Measurements from ENCODE around the gene STARD3NL. TPM values are rescaled to one million over a fixed set of nuclear protein-coding genes. Genes with fewer than 3 reads are reported as not detected.

Gene STARD3NL
- polyA plus RNA-seq, 3 donors, result 36.6 to 100 (median 86.8) TPM

DNA sequence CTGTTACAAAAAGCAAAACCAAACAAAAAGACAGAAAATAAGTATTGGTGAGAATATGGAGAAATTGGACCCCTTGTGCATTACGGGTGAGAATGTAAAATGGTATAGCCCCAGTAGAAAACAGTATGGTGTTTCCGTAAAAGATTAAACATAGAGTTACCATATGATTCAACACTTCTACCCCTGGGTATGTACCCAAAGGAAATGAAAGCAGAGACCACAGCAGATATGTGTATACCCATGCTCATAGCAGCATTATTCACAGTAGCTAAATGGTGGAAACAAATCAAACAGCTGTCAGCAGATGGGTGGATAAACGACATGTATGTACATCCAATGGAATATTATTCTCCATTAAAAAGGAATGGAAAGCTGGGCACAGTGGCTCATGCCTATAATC lies 42.4 kb downstream of the STARD3NL start:
- intact Hi-C loops (cut with micrococcal nuclease), result loop anchor here in 1 of 2 donors (5.0 kb wide), 1 partner anchor 113 kb away; no protein-coding TSS in a partner anchor
- peaks cover 15 to 26% of the 10 kb centered on the region in 2 donors for H3K4me1 ChIP-seq (ENCODE audit: control insufficient read depth in 1 of 2, insufficient read depth in 2 of 2, low read length in 2 of 2)
- peaks cover 25% of the 10 kb centered on the region for H3K4me1 Mint-ChIP-seq
- no CpG with 5 or more reads among the region's 3 CpGs for WGBS (ENCODE audit: insufficient coverage)
- H2AFZ ChIP-seq (ENCODE audit: insufficient read depth, low read depth, low read length, poor library complexity, severe bottlenecking), result no peak overlapping the region
- no peaks in the 10 kb centered on the region for H3K27me3 Mint-ChIP-seq (ENCODE audit: low read depth in 3 of 3)
- H3K27me3 ChIP-seq (ENCODE audit: control insufficient read depth in 2 of 2, insufficient read depth in 2 of 2, low read length in 2 of 2), result no peaks in the 10 kb centered on the region
- no peak overlapping the region for H3K27ac Mint-ChIP-seq
- no peak for DNase-seq
- no peaks in the 10 kb centered on the region for H3K79me2 ChIP-seq (ENCODE audit: insufficient read depth, low read length)
- no peaks in the 10 kb centered on the region for H3K9me3 Mint-ChIP-seq
- H3K4me2 ChIP-seq (replicated peaks; ENCODE audit: extremely low read depth, low read length, poor library complexity, severe bottlenecking), result no peak overlapping the region
- H3K4me3 Mint-ChIP-seq, result no peak overlapping the region
- peaks cover 48 to 71% of the 10 kb centered on the region in 2 donors for H3K36me3 ChIP-seq (replicated peaks in 1 of 2; ENCODE audit: control insufficient read depth in 1 of 2, insufficient read depth in 2 of 2, low read length in 2 of 2)
- peaks cover 59 to 60% of the 10 kb centered on the region in 2 donors for H3K36me3 Mint-ChIP-seq
- H3K9me3 ChIP-seq (replicated peaks in 1 of 2; ENCODE audit: control insufficient read depth in 1 of 2, insufficient read depth in 1 of 2, low read length in 2 of 2), result no peaks in the 10 kb centered on the region
- H3K4me3 ChIP-seq (replicated peaks in 1 of 3; ENCODE audit: low read depth in 2 of 3, low read length in 3 of 3), result no peak overlapping the region
- no peak overlapping the region for H3K9ac ChIP-seq (ENCODE audit: insufficient read depth, low read length, poor library complexity, severe bottlenecking)
- H3K27ac ChIP-seq (ENCODE audit: low read depth in 1 of 2, low read length in 2 of 2), result no peak overlapping the region
- no peaks in the 10 kb centered on the region for H4K20me1 ChIP-seq (ENCODE audit: insufficient read depth, low read length)
- TF ChIP-seq, protein P1, sequence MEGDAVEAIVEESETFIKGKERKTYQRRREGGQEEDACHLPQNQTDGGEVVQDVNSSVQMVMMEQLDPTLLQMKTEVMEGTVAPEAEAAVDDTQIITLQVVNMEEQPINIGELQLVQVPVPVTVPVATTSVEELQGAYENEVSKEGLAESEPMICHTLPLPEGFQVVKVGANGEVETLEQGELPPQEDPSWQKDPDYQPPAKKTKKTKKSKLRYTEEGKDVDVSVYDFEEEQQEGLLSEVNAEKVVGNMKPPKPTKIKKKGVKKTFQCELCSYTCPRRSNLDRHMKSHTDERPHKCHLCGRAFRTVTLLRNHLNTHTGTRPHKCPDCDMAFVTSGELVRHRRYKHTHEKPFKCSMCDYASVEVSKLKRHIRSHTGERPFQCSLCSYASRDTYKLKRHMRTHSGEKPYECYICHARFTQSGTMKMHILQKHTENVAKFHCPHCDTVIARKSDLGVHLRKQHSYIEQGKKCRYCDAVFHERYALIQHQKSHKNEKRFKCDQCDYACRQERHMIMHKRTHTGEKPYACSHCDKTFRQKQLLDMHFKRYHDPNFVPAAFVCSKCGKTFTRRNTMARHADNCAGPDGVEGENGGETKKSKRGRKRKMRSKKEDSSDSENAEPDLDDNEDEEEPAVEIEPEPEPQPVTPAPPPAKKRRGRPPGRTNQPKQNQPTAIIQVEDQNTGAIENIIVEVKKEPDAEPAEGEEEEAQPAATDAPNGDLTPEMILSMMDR (IDR thresholded peaks at IDR 0.05), result no peak

DNA sequence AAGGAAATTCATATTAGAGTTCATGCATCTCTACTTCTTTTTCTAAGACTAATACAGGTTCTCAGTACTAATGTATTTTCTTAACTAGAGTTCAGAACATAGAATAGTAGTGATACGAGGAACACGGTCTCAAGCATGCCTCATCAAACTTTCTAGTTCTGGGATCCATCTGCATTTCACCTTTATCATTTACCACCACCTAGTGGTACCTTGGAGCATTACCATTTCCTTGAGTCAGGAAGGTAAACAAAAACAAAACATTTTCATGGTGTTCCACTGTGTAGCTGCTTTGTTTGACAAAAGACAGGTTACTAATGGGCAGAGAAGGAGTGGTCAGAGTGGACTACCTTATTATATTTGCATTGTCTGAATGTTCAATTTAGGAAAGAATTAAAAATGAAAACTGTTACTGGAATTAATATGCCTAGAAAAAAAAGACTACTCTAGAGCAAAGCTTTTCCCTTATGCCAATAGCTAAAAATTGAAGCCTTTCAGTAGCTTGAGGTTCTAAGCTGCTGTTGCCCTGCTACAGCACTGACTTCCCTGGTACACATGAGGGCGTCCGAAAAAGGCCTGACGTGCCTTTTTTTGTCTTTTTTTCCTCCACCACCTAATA lies 44.5 kb downstream of the STARD3NL start:
- H3K9ac ChIP-seq (ENCODE audit: insufficient read depth, low read length, poor library complexity, severe bottlenecking), result no peak overlapping the region
- H4K20me1 ChIP-seq (ENCODE audit: insufficient read depth, low read length), result no peaks in the 10 kb centered on the region
- peak; percentile 23 to 53 (median 43) for DNase-seq
- H3K4me3 Mint-ChIP-seq, result no peak overlapping the region
- TF ChIP-seq, protein P1 (IDR thresholded peaks at IDR 0.05), result peak; percentile 85
- H3K36me3 ChIP-seq (replicated peaks in 1 of 2; ENCODE audit: control insufficient read depth in 1 of 2, insufficient read depth in 2 of 2, low read length in 2 of 2), result peaks cover 37 to 73% of the 10 kb centered on the region in 2 donors
- intact Hi-C loops (cut with micrococcal nuclease), result loop anchor here (2.0 to 5.0 kb wide), 2 partner anchors 115 to 116 kb away; no protein-coding TSS in a partner anchor
- peaks cover 25% of the 10 kb centered on the region for H3K4me1 Mint-ChIP-seq
- no CpG with 5 or more reads among the region's 5 CpGs for WGBS (ENCODE audit: insufficient coverage)
- no peaks in the 10 kb centered on the region for H3K27me3 Mint-ChIP-seq (ENCODE audit: low read depth in 3 of 3)
- H3K79me2 ChIP-seq (ENCODE audit: insufficient read depth, low read length), result peaks cover 3% of the 10 kb centered on the region
- peak overlapping the region in 1 of 2 donors; percentile 43 for H3K27ac ChIP-seq (ENCODE audit: low read depth in 1 of 2, low read length in 2 of 2)
- H3K9me3 Mint-ChIP-seq, result no peaks in the 10 kb centered on the region
- H3K4me3 ChIP-seq (replicated peaks in 1 of 3; ENCODE audit: low read depth in 2 of 3, low read length in 3 of 3), result no peak overlapping the region
- peaks cover 11 to 16% of the 10 kb centered on the region in 2 donors for H3K4me1 ChIP-seq (ENCODE audit: control insufficient read depth in 1 of 2, insufficient read depth in 2 of 2, low read length in 2 of 2)
- H2AFZ ChIP-seq (ENCODE audit: insufficient read depth, low read depth, low read length, poor library complexity, severe bottlenecking), result no peak overlapping the region
- peak overlapping the region in 4 of 7 donors; percentile 37 to 76 (median 59) for H3K27ac Mint-ChIP-seq
- peaks cover 68% of the 10 kb centered on the region in 2 donors for H3K36me3 Mint-ChIP-seq
- no peak overlapping the region for H3K4me2 ChIP-seq (replicated peaks; ENCODE audit: extremely low read depth, low read length, poor library complexity, severe bottlenecking)
- no peaks in the 10 kb centered on the region for H3K27me3 ChIP-seq (ENCODE audit: control insufficient read depth in 2 of 2, insufficient read depth in 2 of 2, low read length in 2 of 2)
- H3K9me3 ChIP-seq (replicated peaks in 1 of 2; ENCODE audit: control insufficient read depth in 1 of 2, insufficient read depth in 1 of 2, low read length in 2 of 2), result no peaks in the 10 kb centered on the region
